Fibroblast of skin of back (primary cell): Measurements from ENCODE around the gene PADI2.

Experiments
- DNase-seq: peaks from one replicate; pipeline ENCODE4 v3.0.0-alpha.2; 2013

PADI2 gene

DNA sequence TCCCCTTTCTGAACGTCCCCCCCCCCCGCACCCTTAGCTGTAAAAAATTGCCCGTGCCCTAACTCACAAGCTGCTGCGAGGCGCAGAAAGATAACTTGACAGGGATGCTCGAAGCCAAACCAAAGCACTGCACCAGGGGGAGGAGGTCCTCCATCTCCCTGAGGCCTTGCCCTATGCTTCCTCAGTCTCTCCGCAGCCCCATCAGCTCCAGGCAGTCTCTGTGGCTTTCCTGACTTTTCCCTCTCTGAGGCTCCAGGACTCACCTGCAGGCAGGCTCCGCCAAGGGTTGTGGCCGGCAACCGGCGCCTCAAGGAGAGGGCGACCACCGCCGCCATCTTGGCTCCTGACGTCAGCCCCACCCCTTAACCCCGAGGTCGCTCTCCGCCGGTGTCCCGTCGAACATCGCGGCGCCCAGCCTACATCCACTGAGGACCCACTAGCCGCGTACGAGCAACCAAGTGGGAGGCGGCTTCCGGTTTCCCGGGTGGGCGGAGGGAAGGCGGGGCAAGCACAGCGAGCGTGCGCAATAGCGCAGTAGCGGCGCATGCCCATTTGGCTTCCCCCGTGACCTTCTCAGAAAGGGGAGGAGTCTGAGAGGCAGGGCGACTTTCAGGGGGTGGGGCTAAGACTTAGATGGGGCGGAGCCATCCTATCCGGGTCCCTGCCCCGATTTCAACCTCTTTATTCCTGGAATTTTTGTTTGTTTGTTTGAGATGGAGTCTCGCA, 65.4 kb downstream of the PADI2 start, which contains the start of gene SDHB:
SDHB (minus strand) TSS at position 348 of the 726 bp plus-strand sequence; CDS start at position 335, 13 bp downstream.
- peak; percentile 97 for DNase-seq

DNA sequence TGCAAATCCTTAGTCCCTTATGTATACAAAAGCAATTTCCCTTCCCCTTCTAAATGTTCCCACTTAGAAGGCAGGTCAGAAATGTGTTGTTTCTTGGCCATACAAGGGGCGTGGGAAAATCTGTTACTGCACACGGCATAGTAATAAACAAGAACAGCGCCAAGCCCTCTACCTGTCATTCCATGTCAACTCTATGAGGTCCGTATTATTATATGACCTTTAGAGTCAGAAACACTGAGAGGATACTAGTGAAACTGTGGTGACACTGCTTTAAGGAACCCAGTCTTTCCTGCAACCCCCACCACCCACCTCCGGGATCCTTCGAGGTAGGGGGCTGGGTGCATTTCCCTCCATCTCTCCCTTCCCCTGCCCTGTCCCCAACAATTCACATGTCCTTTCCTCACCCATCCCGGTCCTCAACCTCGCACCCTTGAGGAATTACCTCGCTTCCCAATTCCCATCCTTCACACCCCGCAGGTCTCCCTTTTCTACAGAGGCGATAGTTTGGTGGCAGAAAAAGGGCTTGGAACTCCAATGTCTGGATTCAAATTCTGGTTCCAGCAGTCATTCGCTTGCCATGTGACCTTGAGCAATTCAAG, 66.1 kb downstream of the PADI2 start:
- DNase-seq, result no peak

DNA sequence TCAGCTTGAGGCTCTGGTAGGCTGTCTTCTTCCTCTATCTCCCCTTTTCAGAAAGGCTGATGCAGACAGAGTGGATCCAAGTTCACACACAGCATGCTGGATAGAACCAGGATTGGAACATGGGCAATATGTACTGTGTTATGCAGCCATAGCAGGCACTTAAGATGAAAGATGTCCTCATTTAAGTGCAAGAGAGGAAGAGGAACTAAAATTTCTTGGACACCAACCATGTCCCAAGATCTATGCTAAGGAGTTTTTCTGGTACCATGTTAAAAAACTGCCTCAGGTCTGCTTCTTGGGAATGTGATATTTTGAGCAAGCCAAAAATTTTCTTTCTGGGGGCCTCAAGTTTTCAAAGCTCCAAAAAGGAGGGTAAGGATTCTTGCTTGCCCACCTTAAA, 66.6 kb downstream of the PADI2 start:
- no peak for DNase-seq

DNA sequence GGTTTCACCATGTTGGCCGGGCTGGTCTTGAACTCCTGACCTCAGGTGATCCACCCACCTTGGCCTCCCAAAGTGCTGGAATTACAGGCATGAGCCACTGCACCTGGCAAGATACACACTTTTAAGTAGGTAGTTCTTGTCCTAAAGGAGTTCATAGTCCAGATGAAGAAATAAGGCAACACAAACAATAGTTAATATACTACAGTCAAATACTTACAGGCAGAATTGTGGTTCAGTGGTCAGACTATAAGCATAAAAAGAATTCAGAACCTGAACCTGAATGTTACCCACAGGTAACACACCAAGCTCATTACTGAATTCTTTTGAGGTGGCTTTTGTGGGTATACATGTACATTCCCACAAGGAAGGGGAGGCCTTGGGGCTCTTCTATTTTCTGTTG, 67.2 kb downstream of the PADI2 start:
- no peak for DNase-seq

DNA sequence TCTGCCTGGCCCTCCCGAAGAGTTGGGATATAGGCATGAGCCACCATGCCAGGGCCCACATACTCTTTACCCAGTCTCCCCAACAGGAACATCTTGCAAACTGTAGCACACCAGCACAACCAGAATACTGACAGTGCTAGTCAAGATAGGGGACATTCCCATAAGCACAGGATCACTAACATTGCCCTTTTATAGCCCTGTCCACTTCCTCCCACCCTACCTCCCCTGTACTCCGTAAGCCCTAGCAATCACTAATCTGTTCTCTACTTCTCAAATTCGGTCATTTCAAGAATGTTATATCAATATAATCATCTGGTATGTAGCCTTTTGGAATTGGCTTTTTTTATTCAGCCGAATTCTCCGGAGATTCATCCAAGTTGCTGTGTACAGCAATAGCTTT, 71.3 kb downstream of the PADI2 start:
- DNase-seq, result no peak

DNA sequence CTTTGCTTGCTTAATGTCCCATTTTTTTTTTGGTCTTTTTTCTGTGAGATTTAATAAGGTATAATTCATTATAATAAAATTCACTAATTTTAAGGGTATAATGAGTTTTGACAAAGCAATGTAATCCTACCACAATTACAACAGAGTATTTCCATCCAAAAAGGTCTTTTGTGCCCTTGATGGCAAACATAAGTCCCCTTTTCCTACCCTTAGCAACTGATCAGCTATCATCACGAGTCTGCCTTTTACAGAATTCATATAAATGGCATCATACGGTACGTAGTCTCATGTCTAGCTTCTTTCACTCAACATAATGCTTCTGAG, 73.0 kb downstream of the PADI2 start:
- no peak for DNase-seq

DNA sequence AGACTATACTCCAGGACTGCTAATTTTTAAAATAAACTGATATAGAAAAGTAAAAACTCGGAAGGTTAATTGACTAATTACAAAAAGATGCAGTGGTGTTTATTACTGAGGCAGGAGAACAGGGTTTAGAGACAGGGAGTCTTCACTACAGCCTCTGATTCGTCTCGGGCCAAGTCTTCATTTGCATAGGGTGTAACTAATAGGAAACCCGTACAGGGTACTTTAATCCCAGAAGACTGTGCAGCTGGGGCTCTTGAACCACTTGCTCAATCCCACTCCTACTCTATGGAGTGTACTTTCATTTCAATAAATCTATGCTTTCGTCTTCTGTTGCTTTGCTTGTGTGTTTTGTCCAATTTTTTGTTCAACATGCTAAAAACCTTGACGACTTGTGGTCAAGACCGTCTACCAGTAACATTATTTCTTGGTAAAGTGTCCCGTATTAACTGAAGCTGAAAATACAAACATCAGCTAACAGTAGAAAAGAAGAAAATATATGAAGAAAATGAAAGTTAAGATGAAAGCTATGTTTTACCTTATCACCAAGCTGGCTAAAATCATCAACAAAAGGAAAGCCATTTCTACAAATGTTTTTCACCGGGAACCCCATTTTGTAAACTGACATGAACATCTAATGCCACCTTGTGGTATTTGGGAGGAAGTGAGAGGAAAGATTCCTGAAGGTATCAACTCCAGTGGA, 73.5 kb downstream of the PADI2 start:
- DNase-seq, result peak; percentile 60

DNA sequence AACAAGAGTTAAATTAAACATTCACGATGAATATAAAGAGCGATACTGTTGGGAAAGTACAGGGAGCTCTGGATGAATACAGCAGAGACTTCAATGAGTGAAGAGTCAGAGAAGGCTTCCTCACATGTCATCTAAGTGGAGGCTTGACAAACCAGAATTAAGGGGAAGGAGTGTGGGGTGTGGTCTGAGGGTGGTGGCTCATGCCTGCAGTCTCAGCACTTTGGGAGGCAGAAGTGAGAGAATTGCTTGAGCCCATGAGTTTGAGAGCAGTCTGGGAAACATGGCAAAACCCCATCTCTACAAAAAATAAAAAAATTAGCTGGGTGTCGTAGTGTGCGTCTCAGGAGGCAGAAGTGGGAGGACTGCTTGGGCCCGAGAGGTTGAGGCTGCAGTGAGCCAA, 74.1 kb downstream of the PADI2 start:
- no peak for DNase-seq

DNA sequence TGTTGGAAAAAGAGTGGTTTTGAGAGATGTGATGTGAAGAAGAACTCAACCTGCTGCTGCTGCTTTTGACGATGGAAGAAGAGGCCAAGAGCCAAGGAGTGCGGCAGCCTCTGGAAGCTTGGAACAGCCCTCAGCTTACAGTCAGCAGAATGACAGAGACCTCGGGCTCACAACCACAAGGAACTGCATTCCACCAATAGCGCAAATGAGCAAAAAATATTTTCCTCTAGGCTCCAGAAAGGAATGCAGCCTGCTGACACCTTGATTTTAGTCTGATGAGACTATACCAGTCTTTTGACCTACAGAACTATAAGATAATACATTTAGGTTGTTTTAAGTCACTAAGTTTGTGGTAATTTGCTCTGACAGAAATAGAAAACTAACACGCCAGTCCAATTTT, 75.6 kb downstream of the PADI2 start:
- no peak for DNase-seq

DNA sequence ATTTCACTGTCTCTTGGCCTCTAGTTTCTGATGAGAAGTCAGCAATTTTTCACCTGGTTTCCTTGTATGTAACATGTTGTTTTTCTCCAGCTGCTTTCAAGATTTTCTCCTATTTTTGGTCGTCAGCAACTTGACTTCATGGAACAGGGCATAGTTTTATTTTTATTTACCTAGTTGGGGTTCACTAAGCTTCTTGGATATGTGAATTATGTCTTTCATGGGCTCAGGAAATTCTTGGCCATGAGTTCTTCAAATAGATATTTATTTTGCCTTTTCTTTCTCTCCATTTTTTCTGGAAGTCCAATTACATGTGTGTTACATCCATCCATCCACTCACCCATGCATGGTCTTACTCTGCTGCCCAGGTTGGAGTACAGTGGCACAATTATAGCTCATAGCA, 79.1 kb downstream of the PADI2 start:
- no peak for DNase-seq

DNA sequence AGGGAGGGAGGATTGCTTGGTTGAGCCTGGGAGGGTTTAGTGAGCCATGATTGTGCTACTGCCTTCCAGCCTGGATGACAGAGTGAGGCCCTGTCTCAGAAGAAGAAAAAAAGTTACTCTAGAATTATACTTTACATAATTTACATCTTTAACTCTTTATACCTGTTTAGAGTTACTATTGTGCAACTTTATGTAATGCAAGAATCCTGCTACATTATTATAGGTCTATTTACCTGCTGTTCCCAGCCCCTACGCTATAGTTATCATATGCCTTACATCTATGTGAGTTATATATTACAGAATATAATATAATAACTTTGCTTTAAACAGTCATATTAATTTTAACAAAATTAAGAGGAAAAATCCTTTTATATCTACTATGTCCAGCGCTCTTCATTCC, 79.7 kb downstream of the PADI2 start:
- no peak for DNase-seq

DNA sequence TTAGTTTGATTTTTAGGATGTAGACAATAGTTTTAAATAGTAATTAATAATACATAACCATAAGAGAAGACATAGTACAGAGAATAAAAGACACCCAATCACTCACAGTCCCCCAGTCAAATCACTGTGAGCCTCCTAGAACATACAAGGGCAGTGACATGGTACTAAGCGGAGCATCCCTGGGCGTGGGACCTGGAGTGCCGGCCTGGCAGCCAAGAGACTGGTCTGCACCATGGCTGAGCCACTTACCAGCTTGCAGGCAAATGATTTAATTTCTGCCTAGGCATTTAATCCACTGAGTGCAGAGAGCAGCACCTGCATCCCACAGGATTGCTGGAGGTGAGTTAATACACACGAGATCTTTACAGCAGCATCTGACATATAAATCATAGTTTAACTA, 85.8 kb downstream of the PADI2 start:
- no peak for DNase-seq

DNA sequence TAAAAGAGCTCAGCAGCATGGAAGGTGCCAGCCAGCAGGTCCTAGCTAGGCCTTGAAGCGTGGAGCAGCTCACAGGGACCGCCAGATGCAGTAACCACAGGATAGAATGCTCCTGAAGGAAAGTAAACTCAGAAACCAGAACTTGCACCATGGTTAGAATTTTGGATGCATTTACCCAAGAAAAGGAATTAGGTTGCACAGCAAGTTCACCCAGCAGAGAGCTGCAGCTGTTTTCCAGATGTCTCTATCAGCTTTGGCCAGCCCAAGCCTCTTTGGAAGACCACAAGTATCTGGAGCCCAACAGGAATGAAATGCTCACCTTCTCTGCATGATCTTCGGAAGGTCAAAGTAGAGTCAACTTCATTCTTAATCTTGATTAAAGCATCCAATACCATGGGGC, 86.5 kb downstream of the PADI2 start:
- DNase-seq, result no peak

DNA sequence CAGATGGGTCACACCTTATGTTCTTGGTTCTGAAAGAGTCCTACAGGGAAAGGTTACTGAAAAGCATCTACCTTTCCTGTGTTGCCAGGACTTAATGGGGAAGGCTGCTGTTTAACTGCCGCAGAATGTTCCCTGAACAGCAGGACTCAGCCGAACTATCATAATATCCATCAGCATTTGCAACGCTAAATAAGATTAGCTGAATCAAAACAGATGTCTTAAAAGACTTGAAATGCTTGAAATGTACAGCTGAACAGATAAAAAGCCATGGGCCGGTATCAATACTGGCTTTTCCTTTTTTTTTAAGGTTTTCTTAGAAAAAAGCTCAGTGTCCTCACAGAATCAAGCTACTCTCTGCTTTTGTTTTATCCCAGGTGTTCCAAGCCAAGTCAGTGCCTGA, 87.8 kb downstream of the PADI2 start:
- DNase-seq, result no peak

DNA sequence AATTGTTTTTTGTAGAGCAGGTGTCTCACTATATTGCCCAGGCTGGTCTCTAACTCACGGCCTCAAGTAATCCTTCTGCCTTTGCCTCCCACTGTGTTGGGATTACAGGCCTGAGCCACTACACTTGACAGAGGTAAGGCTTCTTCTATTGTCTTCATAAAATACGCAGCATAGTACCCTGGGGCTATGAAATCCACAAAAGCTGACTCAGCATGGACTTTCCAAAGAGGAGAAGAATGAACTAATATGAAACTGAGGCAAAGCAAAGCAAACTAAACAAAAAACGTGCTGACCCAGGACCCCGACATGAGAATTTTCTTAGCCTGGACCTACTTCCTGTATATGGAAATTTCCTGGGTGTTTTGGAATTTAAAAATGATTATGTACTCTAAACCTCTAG, 89.0 kb downstream of the PADI2 start:
- no peak for DNase-seq

DNA sequence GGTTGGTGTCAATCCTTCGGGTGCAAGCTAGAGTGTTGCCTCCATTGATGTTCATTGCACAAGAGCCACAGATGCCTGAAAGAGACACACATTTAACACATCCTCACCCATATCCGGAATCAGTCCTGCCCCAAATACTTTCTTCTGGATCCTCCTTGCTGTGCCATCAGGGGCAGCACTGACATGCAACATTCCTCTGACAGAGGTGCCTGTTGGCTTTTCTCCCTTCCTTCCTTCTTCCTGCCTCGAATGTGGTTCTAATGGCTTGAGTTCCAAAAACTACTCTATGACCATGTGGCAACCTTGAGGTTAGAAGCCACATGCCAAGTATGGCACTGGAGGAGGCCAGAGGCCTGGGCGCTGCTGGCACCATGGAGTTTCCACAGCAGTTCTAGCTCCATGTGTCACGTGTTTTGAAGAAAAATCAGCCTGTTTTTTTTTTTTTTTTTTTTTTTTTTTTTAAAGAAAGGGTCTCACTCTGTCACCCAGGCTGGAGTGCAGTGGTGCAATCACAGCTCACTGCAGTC, 90.5 kb downstream of the PADI2 start:
- DNase-seq, result no peak

DNA sequence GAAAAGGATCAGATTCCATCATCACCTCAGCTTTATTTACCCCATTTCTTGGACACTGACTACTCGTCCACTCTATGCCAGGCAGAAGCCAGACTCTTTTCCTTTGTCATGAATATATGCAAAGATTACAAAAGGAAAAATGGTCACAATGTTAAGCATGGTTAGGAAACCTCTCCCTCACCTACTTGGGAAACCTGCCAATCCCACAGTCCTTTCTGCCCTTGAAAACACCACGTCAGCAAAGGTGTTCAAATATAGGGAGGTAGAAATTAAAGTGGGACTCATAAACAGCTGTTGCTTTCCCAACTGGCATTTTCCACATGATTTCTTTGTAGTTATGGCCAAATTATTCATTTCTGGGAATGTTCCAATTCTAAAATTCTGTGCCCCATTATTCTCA, 91.4 kb downstream of the PADI2 start:
- no peak for DNase-seq

DNA sequence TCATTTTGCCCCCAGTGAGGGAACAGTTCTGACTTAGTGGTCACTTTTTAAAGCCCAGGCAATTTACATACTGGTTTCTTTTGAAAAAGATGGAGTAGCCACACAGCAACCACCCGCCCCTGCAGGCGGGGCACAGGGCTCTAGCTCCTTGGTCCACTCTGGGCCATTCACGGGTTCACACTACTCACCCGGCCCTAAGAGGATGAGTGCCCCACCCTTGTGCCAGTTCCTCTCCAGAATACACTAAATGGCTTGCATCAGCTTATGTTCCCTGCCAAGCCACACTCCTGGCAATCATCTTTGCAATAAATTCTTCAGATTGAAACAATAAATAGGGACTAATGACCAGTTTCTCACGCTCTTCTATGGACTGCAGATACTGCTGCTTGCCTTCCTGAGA, 91.8 kb downstream of the PADI2 start:
- DNase-seq, result no peak

DNA sequence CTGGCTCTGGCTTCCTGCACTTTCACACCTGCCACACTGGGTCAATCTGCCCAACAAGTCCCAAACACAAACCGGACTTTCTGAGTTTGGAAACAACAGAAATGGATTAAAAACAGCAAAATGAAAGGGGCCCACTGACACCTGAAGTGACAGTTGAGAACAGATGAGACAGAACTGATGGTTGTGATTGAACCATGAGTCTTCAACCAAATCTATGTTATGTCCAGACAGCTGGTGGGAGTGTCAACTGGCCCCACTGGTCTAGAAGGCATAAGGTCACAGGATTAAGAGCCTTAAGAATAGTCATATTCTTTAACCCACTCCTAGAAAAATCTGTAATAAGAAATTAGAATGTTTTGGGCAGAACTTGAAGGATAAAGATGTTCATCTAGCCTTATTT, 94.5 kb downstream of the PADI2 start:
- DNase-seq, result no peak

DNA sequence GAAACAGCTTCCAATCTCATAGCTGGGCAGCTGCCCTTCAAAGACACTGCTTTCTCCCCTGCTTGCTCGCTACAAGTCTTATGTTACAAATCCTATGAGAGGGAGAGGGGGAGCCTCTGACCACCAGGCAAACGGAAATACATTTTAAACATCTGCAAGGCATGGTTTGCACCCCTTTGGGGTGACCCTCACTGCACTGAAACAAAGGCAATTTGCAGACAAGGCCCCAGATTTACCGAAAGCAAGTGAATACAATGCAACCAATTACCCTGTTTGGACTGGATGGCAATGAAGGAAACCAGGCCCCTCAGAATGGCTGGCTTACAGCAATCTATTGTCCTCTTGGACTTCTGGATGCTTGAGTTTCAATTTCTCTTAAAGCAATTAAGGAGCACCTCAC, 95.7 kb downstream of the PADI2 start:
- no peak for DNase-seq

DNA sequence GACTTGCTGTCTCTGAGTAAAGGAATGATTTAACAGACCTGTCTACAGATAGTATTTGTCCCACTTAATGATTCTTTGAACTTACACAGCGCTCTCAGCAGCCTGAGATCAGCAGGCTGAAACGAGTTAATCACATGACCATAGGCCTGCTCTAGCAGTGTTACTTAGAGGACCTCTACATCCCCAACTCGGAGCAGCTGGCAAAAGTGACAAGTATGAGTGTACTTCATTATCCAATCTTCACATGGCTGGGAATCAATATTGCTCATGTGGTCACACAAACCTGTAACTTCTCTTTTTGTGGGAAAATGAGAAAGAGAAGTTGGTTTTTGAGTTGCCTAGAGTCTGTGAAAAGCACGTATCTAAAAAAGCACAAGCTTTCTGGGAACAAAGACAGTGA, 96.1 kb downstream of the PADI2 start:
- no peak for DNase-seq

DNA sequence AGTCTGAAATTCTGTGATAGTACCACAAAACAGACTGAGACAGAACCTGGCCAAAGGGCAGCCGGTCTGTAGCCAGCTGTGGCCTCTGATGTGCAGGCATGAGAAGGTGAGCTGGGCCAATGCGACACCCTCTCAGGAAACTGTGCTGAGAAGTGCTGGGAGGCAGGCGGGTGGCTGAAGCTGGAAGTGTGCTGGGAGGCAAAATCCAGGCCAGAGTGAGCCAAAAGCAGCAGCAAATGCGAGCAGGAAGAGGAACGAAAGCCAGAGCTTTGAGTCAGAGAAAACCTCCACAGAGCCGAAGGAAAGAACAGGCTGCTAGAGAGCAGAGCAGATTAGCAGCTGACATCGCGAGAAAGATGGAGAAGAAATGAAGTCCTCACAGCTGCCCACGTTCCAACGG, 97.4 kb downstream of the PADI2 start:
- DNase-seq, result no peak

DNA sequence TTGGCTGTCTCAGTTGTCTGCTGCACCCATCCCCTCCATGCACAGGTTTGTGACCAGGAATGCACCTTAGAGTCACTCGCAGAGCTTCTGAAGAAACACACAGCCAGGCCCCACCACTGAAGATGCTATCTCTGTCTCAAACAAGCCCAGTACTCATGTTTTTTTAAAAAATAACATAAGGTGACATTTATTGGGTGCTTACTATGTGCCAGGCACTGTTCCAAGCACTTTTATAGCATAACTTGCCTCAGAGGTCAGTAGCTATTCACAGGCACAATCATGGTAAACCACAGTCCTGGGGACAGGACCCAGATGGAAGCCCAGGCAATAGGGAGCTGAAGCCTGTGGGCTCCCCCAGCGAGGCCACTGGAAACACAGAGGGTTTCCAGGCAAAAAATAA, 98.7 kb downstream of the PADI2 start:
- no peak for DNase-seq

DNA sequence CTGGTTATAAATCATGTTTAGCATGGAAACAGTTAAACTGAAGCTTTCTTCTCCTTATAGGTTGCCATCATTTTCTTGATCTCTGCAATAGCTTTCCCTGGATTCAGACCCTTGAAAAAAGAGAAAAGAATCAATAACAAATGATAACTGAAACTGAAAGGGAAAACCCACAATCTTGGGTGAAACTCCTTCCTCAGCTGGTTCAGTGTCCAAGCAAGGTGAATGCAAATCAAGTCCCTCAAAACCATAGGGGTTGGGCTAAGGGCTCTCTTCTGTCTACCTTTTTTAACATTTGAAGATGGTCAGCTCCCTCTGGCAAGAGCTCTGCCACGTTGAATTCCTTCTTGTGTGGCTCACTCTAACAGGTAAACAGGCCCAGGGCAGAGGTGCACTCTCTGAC, 100.4 kb downstream of the PADI2 start:
- no peak for DNase-seq
